AG10803 (cell line): ENCODE data around the gene NHS.
A peak's percentile ranks its signal among the peaks of the same experiment; 100 is the strongest.
"Not testable (repeated sequence)": the region's sequence is repeated elsewhere in the genome, so short reads cannot be mapped to it uniquely, and the experiment has no call there.

Experiments used
- DNase-seq: peaks from one replicate; pipeline ENCODE4 v3.0.0; 2010; ENCODE audit warnings: low read depth
- H3K4me3 ChIP-seq: 2 replicates; pipeline ENCODE4 v1.5.1; 2011; ENCODE audit warnings: mild to moderate bottlenecking, low read length, control low read depth
- TF ChIP-seq, protein P1 (sequence below): conservative IDR thresholded peaks from 2 replicates; pipeline ENCODE4 v1.5.1; 2011; ENCODE audit warnings: mild to moderate bottlenecking, low read length, control low read depth, inconsistent platforms

The NHS gene

DNA sequence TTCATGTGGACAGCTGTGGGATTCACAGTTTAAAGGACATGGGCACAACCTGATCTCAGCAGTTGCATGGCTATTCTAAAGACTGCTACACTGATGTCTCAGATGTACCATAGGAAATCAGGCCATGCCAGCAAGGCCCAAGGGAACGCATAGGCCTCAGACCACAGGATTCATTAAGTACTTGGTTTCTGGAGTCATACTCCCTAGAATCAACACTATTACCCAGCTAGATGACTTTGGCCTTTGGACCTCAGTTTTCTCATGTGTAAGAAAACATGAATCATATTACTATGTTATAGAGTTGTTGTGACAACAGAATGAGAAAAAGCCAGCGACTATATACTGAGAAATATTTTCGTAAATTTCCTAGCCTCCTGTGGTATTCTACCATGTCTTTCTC lies 67.9 kb downstream of the NHS start:
- H3K4me3 ChIP-seq, result no peak overlapping the region
- peak; percentile 36 for DNase-seq
- TF ChIP-seq, protein P1, sequence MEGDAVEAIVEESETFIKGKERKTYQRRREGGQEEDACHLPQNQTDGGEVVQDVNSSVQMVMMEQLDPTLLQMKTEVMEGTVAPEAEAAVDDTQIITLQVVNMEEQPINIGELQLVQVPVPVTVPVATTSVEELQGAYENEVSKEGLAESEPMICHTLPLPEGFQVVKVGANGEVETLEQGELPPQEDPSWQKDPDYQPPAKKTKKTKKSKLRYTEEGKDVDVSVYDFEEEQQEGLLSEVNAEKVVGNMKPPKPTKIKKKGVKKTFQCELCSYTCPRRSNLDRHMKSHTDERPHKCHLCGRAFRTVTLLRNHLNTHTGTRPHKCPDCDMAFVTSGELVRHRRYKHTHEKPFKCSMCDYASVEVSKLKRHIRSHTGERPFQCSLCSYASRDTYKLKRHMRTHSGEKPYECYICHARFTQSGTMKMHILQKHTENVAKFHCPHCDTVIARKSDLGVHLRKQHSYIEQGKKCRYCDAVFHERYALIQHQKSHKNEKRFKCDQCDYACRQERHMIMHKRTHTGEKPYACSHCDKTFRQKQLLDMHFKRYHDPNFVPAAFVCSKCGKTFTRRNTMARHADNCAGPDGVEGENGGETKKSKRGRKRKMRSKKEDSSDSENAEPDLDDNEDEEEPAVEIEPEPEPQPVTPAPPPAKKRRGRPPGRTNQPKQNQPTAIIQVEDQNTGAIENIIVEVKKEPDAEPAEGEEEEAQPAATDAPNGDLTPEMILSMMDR, result no peak

DNA sequence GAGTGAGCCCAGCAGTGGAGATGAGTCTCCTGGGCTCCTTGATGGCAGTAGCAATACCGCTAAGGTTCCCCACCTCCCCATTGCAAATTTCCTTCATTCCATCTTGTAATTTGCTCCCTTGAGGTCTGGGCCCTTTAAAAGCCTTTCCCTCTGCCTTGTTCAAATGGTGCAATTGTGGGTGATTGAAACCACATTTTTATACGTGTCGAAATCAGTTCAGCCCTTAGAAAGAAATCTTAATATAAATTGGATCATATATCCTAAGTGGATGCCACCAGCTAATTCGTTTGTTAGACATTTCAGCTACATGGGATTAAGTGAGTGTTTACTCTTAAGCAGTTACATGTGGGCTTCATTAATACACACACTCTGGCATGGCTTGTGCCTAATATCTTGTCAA lies 68.6 kb downstream of the NHS start:
- TF ChIP-seq, protein P1, result no peak
- peak; percentile 67 for DNase-seq
- no peak overlapping the region for H3K4me3 ChIP-seq

DNA sequence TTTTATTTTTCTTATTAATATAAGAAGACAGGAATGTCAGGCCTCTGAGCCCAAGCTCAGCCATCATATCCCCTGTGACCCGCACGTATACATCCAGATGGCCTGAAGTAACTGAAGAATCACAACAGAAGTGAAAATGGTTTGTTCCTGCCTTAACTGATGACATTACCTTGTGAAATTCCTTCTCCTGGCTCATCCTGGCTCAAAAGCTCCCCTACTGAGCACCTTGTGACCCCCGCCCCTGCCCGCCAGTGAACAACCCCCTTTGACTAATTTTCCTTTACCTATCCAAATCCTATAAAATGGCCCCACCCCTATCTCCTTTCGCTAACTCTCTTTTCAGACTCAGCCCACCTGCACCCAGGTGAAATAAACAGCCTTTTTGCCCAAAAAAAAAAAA lies 71.3 kb downstream of the NHS start:
- not testable (repeated sequence) for H3K4me3 ChIP-seq, DNase-seq

DNA sequence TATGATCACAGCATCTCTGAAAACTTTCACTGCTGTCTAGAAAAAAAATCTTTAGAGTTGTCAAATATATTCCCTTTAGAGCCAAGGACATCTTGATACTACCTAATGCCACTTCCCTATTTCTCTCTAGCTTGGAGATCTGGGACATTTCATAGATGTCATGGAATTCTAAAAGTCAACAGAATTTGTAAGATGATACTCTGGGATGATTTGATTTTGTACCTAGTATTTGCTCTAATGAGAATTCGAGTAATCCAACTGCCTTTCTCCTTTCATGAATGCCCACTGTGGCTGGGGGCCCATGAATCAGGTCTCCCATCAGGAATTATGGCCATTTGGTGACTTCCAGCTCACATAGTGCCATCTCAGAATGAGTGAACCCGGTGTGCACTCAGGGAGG lies 73.2 kb downstream of the NHS start:
- TF ChIP-seq, protein P1, result no peak
- H3K4me3 ChIP-seq, result no peak overlapping the region
- no peak for DNase-seq

DNA sequence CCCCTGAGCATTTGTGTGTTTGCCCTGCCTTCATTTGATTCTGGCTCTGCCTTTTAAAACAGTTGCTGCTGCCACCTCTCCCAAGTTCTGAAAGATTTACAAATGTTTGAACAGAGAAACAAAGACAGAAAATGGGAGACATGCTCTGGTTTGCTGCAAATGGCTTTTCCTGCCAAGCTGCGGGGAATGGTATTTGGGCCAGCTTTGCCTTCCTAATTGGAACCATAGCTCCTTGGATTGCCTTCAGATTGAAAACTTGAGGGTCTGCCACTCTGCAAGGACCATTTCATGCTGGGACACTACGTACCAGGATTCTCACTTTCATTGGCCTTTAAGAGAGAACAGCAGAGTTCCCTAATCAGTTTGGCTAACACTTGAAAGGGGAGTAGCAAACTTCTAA lies 74.9 kb downstream of the NHS start:
- no peak overlapping the region for H3K4me3 ChIP-seq
- DNase-seq, result no peak
- TF ChIP-seq, protein P1, result no peak

DNA sequence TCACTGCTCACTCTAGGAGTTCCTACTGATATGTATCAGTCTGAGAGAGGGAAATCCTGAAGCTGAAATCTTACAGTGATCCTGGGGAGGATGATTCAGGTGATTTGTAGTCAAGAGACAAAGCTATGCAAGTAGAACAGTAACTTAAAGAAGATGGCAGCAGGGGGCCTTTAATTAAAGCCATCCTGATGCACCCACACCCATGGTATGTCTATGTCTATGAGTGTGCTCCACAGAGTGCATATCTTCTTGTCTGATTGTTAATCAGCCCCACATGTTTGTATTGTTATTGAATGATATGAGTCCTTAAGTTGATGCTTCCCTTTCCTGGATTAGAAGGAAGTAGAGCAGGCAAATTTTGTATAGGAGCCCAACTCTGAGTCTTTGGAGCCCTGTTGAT lies 78.8 kb downstream of the NHS start:
- no peak overlapping the region for H3K4me3 ChIP-seq
- peak; percentile 53 for DNase-seq
- TF ChIP-seq, protein P1, result no peak

DNA sequence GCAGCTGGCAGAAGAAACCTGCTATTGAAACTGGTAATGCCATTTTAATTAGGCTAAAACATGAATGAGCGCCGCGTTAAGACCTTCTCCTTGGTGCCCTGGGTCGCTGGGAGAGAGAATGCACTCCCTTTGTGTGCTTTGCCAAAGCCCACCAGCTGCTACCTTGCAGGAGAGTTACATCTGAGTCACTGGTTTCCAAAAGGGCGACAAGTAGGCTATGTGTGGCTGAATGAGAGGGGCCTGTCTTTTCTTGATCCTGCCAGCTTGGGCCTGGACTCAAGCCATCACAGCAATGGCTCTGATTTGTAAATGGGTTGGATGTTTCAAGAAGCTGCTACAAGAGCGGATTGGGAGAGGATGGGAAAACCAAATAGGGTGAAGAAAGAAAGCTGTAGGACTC lies 81.5 kb downstream of the NHS start:
- no peak for DNase-seq
- no peak overlapping the region for H3K4me3 ChIP-seq
- TF ChIP-seq, protein P1, result no peak

DNA sequence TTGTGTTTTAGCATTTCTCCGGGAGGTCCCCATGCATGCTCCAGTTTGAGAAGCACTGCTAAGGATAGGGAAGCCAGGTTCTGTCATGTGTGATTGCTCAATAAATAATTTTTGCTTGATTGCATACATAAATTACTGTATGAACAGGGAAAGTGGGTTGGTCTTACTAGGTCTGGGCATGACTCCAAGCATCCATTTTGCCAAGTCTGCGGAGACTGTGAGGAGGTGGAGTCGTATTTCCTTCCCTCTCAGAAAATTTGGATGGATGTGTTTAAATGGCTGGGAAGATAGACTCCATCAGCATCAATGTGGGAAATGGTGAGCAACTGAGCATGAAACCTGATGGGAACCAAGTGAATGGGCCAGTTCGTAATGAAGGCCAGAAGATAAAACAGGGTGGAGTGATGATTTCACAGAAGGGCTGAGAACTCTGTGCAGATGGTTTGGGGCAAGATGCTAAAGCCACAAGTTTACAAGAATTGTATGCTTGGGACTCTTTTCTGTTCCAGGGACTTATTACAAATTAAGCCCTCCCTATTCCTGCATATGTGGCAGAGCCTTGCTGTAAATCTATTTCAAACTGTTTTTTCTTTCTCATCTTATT lies 84.1 kb downstream of the NHS start:
- TF ChIP-seq, protein P1, result no peak
- no peak overlapping the region for H3K4me3 ChIP-seq
- DNase-seq, result peak; percentile 85
